Ovary (tissue), 3 donors: ENCODE measurements around the gene SELENON.

Experiments used
- CTCF ChIP-seq, 3 donors: fragments of 450-650 bp in 2 of 3; fragments of 200-600 bp in 1 of 3; IDR thresholded peaks; one replicate each; pipeline versions ENCODE4 v1.5.1 to v1.8.0; 2016 to 2022; ENCODE audit warnings: antibody characterized with exemption in 3 of 3, mild to moderate bottlenecking in 1 of 3
- EP300 ChIP-seq: sonication (generic); formaldehyde crosslinking; IDR thresholded peaks from one replicate; pipeline ENCODE4 v1.6.1; 2017; ENCODE audit warnings: antibody characterized with exemption
- donor health status: DM: no; HTN: no; CAD: no.

GRCh38 chr1:25866288-25866687 is 66.3 kb downstream of the SELENON start:
- TF ChIP-seq EP300 (no peak), CTCF (IDR thresholded peaks at IDR 0.05) (no peak)
